GM12878 (cell line): ENCODE data around the gene DCX. TPM values are rescaled to one million over a fixed set of nuclear protein-coding genes. Genes with fewer than 3 reads are reported as not detected.

Source experiments
- ATAC-seq: fragments of 200-7000 bp; cut with Tn5 transposase; 3 replicates; pipeline ENCODE4 v1.9.1; 2020; ENCODE audit warnings: mild to moderate bottlenecking, moderate library complexity
- BruUV-seq: library from RNA; stranded (reverse); fragments of 400-500 nt; replicated peaks from 2 replicates; lab custom pipeline; 2021; lab: Mats Ljungman, UMichigan
- CTCF ChIA-PET: fragments of 300-600 bp; sonication (Branson Sonifier 250); formaldehyde crosslinking; extraction: SDS; loops from one replicate; lab custom pipeline; 2021; ENCODE audit warnings: inconsistent platforms; lab: Yijun Ruan, JAX
- POLR2A ChIA-PET: fragments of 350-600 bp; formaldehyde crosslinking; extraction: SDS; loops from one replicate; lab custom pipeline; 2021; ENCODE audit warnings: inconsistent platforms; lab: Charles Lee
- RAD21 ChIA-PET: fragments of 300-600 bp; sonication (Branson Sonifier 250); formaldehyde crosslinking; loops from one replicate; lab custom pipeline; 2023; ENCODE audit warnings: antibody characterized with exemption; ENCODE audit not compliant: unreplicated experiment; lab: Charles Lee
- SMC1A ChIA-PET: fragments of 300-600 bp; sonication (Branson Sonifier 250); formaldehyde crosslinking; loops from one replicate; lab custom pipeline; 2023; ENCODE audit not compliant: unreplicated experiment, uncharacterized antibody; lab: Charles Lee
- DNase-seq: peaks from one replicate; pipeline ENCODE4 v3.0.0-alpha.2; 2011; ENCODE audit warnings: low read depth, low spot score
- FAIRE-seq: peaks from 3 replicates; lab custom pipeline; 2011; peaks lifted over from hg19 to GRCh38; lab: Jason Lieb, UNC
- H2AFZ ChIP-seq: 2 replicates; pipeline ENCODE4 v1.6.0; 2011; ENCODE audit warnings: low read depth, low read length, control low read depth; ENCODE audit not compliant: control insufficient read depth
- H3K27ac ChIP-seq: 2 replicates; pipeline ENCODE4 v1.5.1; 2011; ENCODE audit warnings: control low read depth; ENCODE audit not compliant: control insufficient read depth, insufficient read depth
- H3K27me3 ChIP-seq, 2 experiments: replicated peaks in 1 of 2; 2 replicates each; pipeline versions ENCODE4 v1.6.0 to v1.6.1; 2011; ENCODE audit warnings: low read length in 1 of 2; ENCODE audit not compliant: control insufficient read depth in 2 of 2, insufficient read depth in 2 of 2
- H3K36me3 ChIP-seq, 2 experiments: 2 replicates each; pipeline ENCODE4 v1.5.1; 2011; ENCODE audit warnings: low read length in 1 of 2; ENCODE audit not compliant: control insufficient read depth in 2 of 2, insufficient read depth in 2 of 2
- H3K4me1 ChIP-seq: 2 replicates; pipeline ENCODE4 v1.6.1; 2011; ENCODE audit warnings: mild to moderate bottlenecking, low read length, moderate library complexity, mixed read lengths; ENCODE audit not compliant: control insufficient read depth, insufficient read depth
- H3K4me2 ChIP-seq: 2 replicates; pipeline ENCODE4 v1.6.0; 2011; ENCODE audit warnings: control low read depth; ENCODE audit not compliant: control insufficient read depth, insufficient read depth
- H3K4me3 ChIP-seq: fragments of 200-600 bp; sonication (generic); 2 replicates; pipeline ENCODE4 v1.5.1; 2016
- H3K79me2 ChIP-seq: 2 replicates; pipeline ENCODE4 v1.6.0; 2011; ENCODE audit warnings: low read length; ENCODE audit not compliant: control insufficient read depth, insufficient read depth
- H3K9ac ChIP-seq: 2 replicates; pipeline ENCODE4 v1.8.0; 2011; ENCODE audit warnings: low read length, control low read depth, mixed read lengths; ENCODE audit not compliant: control insufficient read depth, insufficient read depth
- H3K9me3 ChIP-seq: replicated peaks from 3 replicates; pipeline ENCODE4 v1.5.1; 2011; ENCODE audit warnings: mild to moderate bottlenecking, low read length; ENCODE audit not compliant: control insufficient read depth, insufficient read depth
- H4K20me1 ChIP-seq: 2 replicates; pipeline ENCODE4 v1.6.0; 2011; ENCODE audit not compliant: control insufficient read depth, insufficient read depth
- EGR1 ChIP-seq, 2 experiments: IDR thresholded peaks; 1 replicate in 1 of 2; 2 replicates in 1 of 2; pipeline ENCODE4 v1.6.1; 2011 to 2012; ENCODE audit warnings: low read depth in 2 of 2, low read length in 2 of 2, borderline replicate concordance in 1 of 2, mild to moderate bottlenecking in 1 of 2, moderate library complexity in 1 of 2
- HCFC1 ChIP-seq: fragments of 150-350 bp; IDR thresholded peaks from 2 replicates; pipeline ENCODE4 v1.6.1; 2014; ENCODE audit warnings: low read length
- PAX8 ChIP-seq: fragments of 450-650 bp; IDR thresholded peaks from 2 replicates; pipeline ENCODE4 v1.6.1; 2017; ENCODE audit warnings: mild to moderate bottlenecking, moderate library complexity
- POLR2AphosphoS2 ChIP-seq: IDR thresholded peaks from 2 replicates; pipeline ENCODE4 v1.6.1; 2011; ENCODE audit warnings: low read depth, mild to moderate bottlenecking, low read length, improper control_type of control experiment, moderate library complexity
- RCOR1 ChIP-seq: conservative IDR thresholded peaks from 2 replicates; pipeline ENCODE4 v1.6.1; 2012; ENCODE audit warnings: low read depth, low read length, improper control_type of control experiment
- SMAD1 ChIP-seq: fragments of 450-650 bp; IDR thresholded peaks from 2 replicates; pipeline ENCODE4 v1.6.1; 2018; ENCODE audit warnings: mild to moderate bottlenecking, low read depth; ENCODE audit not compliant: partially characterized antibody
- SREBF2 ChIP-seq: IDR thresholded peaks from 2 replicates; pipeline ENCODE4 v1.6.1; 2012; ENCODE audit warnings: mild to moderate bottlenecking, low read length
- ZBED1 ChIP-seq: IDR thresholded peaks from 2 replicates; pipeline ENCODE4 v1.6.1; 2016; ENCODE audit warnings: borderline replicate concordance
- ZBTB33 ChIP-seq: fragments of 450-650 bp; IDR thresholded peaks from 2 replicates; pipeline ENCODE4 v1.6.1; 2017; ENCODE audit warnings: mild to moderate bottlenecking
- ZBTB4 ChIP-seq: fragments of 450-650 bp; formaldehyde crosslinking; IDR thresholded peaks from 2 replicates; pipeline ENCODE4 v1.4.0; 2022; ENCODE audit warnings: mild to moderate bottlenecking, moderate library complexity
- ZSCAN29 ChIP-seq: fragments of 450-650 bp; IDR thresholded peaks from 2 replicates; pipeline ENCODE4 v1.6.1; 2017; ENCODE audit warnings: mild to moderate bottlenecking, moderate library complexity
- WGBS: methylation state at CpG from one replicate; pipeline ENCODE4 v1.1.6; 2016; ENCODE audit warnings: low lambda C conversion rate; ENCODE audit not compliant: insufficient replicate concordance, insufficient coverage; ENCODE audit errors: missing lambda C conversion rate; 5-methylcytosine and 5-hydroxymethylcytosine counted together
- in situ Hi-C: fragments of 300-500 bp; cut with MboI; formaldehyde crosslinking; loops from 9 replicates; pipeline ENCODE4 v1.14.3; 2018; ENCODE audit warnings: mixed read lengths
- intact Hi-C: fragments of 100-400 bp; cut with micrococcal nuclease; formaldehyde crosslinking; loops from one replicate; pipeline ENCODE4 v1.14.2; 2022; ENCODE audit not compliant: unreplicated experiment
- polyA plus RNA-seq, 11 experiments: library from polyadenylated mRNA; depleted of rRNA in 4 of 11; unstranded in 6 of 11; stranded (reverse) in 5 of 11; fragments of >200 nt; fragmentation: Nextera tagmentation in 4 of 11; fragmentation: Illumina TruSeq in 1 of 11; extraction: Ambion mirVana in 4 of 11; extraction: Trizol in 1 of 11; gene quantifications; 1 replicate in 1 of 11; 2 replicates in 10 of 11; pipeline versions ENCODE4 v1.2.1 to v1.2.3, GENCODE V29; 2011 to 2016; ENCODE audit warnings: inconsistent platforms in 2 of 11, missing spikeins in 2 of 11, low read depth in 1 of 11
- total RNA-seq, 4 experiments: library from RNA; depleted of rRNA in 3 of 4; stranded (reverse); fragments of >200 nt in 3 of 4; fragmentation: Illumina TruSeq in 1 of 4; extraction: Trizol in 1 of 4; gene quantifications; 2 replicates each; pipeline versions ENCODE4 v1.2.1 to v1.2.3, GENCODE V29; 2013 to 2021

Gene DCX
- total and polyA plus RNA-seq, 10 of the 15 experiments (the other 5 are each of a cell fraction or from before 2014, with no cell fraction given), result under 0.01 TPM; not detected in 9

GRCh38 chrX:111354496-111354895 is 57.5 kb downstream of the DCX start (continued):
- TF ChIP-seq ZBED1, result no peak
- TF ChIP-seq ZBTB33, result no peak
- no peak for TF ChIP-seq PAX8
- TF ChIP-seq HCFC1, result no peak
- no peak for TF ChIP-seq RCOR1
- TF ChIP-seq ZBTB4, result no peak
- no peak for TF ChIP-seq SREBF2
- no peak for TF ChIP-seq EGR1 (IDR thresholded peaks at IDR 0.05; ENCODE audit: borderline replicate concordance in 1 of 2, low read depth in 2 of 2, low read length in 2 of 2)

GRCh38 chrX:111353793-111354192 is 58.2 kb downstream of the DCX start:
- FAIRE-seq, result no peak
- H3K79me2 ChIP-seq, result no peaks in the 10 kb centered on the region
- intact Hi-C loops (no loop called here), in situ Hi-C loops (no loop called here)
- H4K20me1 ChIP-seq, result no peaks in the 10 kb centered on the region
- no peaks in the 10 kb centered on the region for H3K4me1 ChIP-seq
- no peak overlapping the region for H3K4me3 ChIP-seq
- BruUV-seq, result no TSS peak
- H2AFZ ChIP-seq, result no peak overlapping the region
- no peak overlapping the region for H3K27ac ChIP-seq
- no peaks in the 10 kb centered on the region for H3K9me3 ChIP-seq
- TF ChIP-seq ZSCAN29, result no peak
- TF ChIP-seq SMAD1, result no peak
- no peak for TF ChIP-seq POLR2AphosphoS2
- ChIA-PET RAD21 (no interaction called here), POLR2A (no interaction called here), CTCF (no interaction called here), SMC1A (no interaction called here)
- H3K27me3 ChIP-seq, result no peaks in the 10 kb centered on the region
- no peak for DNase-seq
- H3K9ac ChIP-seq, result no peak overlapping the region
- 8% methylated on average over 2 of the region's 2 CpGs for WGBS
- H3K4me2 ChIP-seq, result no peak overlapping the region
- no peak for ATAC-seq
- H3K36me3 ChIP-seq, result no peaks in the 10 kb centered on the region
